HG03457 (cell line): ENCODE results near the gene HS6ST1.
A peak's percentile ranks its signal among the peaks of the same experiment; 100 is the strongest.

Experiments used
- ATAC-seq: cut with Tn5 transposase; IDR thresholded peaks from one replicate; pipeline ENCODE4 v1.9.1; 2021; ENCODE audit warnings: moderate number of reproducible peaks; ENCODE audit not compliant: unreplicated experiment

HS6ST1 gene, protein sequence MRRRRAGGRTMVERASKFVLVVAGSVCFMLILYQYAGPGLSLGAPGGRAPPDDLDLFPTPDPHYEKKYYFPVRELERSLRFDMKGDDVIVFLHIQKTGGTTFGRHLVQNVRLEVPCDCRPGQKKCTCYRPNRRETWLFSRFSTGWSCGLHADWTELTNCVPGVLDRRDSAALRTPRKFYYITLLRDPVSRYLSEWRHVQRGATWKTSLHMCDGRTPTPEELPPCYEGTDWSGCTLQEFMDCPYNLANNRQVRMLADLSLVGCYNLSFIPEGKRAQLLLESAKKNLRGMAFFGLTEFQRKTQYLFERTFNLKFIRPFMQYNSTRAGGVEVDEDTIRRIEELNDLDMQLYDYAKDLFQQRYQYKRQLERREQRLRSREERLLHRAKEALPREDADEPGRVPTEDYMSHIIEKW

DNA sequence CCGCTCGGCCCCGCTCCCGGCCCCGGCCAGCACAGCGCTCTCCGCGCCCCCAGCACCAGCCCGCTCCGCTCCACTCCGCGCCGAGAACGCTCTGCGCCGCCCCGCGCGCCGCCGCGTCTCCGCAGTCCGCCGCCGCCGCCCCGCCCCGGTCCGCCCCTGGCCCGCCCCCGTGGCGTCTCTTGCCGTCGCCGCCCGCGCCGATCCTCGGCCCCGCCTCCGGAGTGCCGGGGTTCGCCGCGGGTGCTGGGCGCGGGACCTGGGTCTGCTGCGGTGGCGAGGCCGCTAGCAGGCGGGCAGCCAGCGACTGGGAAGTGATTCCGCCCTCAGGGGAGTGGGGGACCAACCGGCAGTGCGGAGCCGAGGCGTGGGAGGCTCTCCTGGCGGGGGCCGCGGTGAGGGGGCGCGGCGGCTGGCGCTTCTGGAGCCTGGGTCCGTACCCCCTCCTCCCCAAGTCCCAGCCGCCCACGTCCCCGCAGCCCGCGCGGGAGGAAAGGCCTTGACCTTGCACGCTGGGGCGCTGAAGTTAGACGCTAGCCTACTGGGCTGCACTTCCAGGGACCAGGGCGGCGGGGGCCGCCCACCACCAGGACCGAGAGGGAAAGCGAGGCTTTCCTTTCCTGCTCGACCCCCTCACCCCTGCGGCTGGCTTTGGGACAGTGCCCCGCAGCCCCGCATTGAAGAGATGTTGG lies at the start of gene HS6ST1:
Gene HS6ST1, minus strand, starts transcription at position 93 of the 689 bp plus-strand sequence. CDS start 305 bp downstream, outside the sequence.
- peak; percentile 60 for ATAC-seq

DNA sequence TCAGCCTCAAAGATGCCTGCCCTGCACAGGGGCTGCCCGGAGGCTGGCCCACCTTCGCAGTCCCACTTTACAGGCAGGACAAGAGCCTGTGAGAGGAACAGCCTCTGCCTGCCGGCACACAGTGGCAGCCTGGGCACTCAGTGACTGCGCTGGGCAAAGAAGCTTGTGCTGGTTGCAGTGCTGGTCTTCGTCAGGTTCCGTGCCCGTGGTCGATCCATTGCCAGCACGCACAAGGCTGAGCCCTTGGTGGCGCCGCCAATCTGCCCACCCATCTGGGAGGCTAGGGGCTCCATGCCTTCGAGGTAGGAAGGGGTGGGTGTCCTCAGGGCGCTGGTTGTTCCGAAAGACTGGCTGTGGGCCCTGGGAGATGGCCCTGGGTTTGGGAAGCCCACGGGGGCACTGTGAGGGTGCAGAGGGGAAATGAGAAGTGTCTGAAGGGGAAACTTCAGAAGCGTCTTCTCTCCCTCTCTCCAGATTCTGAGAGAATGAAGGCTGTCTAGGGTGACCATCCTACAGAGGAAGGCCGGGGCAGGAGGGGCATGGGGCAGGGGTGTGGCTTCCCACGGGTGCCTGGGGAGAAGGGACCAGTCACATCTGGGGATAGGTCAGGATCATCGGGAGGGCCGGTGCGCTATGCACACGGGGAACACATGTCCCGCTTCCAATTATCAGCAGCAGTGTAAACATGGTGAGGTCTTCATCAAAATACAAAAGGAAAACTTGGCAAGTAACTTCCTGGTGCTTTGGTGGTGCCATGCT lies 49.1 kb upstream of the HS6ST1 start:
- no peak for ATAC-seq

DNA sequence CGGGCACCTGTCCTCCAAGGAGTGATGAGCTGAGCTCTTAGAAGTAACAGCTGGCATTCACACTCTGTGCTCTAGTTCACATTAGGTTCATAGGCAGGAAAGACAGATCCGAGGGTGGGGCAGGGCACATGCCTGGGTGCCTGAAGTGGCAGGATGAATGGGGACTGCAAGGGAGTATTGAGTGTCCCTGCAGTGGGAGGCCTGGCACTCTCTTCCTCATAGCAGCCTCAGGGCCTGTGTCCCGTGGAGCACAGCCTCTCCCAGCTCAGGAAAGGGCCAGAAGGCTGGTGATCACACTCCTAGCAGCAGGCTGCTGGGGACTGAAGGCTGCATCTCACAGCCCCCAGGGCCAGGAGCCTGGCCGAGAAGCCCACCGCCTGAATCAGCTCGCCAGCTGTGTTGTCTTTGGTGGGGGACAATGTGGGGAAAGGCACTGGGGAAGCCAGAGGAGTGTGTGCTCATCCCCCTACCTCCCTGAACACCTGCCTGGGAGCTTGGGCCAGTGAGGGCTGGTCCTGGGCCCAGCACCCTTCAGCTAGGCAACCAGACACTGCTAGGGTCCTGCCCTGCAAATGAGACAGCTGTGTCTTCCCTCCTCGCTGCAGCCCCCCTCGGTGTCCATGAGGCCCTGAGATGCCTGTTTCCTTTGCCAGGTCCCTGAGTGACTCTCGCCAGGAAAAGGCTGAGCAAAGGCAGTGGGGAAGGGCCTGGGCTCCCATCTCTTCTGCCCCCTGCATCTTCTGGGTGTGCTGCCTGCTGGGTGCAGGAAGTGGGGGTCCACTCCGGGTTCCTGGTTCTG lies 48.2 kb upstream of the HS6ST1 start:
- no peak for ATAC-seq

DNA sequence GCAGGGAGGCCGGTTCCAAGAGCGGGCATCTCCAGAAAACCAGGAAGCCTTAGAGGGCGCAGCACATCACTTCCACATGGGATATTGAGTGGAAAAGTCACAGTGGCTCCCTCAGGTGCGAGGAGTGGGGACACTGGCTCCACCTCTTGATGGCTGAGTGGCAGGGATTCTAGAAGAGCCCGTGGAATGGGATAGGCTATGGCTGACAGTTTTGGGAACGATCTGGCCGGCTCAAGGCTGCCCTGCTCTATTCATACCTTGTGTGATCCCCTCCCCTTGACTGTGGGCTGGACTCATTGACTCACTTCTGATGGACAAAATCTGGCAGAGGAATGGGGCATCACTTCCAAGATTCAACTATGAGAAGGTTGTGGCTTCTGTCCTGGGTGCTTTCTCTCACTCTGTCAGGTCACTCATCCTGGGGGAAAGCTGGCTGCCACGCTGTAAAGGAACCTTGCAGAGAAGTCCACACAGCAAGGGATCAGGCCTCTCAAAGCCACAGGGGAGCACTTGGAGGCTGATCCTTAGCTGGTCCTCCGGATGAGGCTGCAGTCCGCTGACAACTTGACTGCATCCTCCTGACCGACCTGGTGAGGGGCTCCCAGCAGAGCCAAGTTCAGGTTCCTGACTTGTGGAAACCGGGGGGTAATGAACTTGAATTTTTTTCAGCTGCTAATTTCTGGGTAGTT lies 46.7 kb upstream of the HS6ST1 start:
- no peak for ATAC-seq

DNA sequence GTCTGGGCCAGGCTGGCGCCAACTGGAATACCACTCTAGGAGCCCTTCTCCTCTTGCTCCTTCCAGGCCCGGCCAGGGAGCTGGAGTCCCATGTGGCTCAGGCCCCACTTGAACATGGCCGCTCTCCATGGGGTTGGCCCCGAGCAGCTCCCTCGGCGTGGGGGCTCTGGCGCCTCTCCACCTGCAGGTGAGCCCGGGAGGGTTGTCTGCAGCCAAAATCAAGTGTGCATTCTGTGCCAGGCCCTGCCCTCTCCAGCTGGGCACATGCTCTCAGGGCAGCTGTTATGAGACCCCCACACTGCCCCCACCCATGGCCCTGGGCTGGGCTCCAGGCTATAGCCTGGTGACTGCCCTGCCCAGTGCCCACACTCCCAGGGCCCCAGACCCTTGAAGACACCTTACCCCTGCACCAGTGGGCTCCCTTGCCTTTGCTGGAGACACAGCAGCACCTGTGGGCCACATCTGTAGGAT lies 45.8 kb upstream of the HS6ST1 start:
- ATAC-seq: no peak

DNA sequence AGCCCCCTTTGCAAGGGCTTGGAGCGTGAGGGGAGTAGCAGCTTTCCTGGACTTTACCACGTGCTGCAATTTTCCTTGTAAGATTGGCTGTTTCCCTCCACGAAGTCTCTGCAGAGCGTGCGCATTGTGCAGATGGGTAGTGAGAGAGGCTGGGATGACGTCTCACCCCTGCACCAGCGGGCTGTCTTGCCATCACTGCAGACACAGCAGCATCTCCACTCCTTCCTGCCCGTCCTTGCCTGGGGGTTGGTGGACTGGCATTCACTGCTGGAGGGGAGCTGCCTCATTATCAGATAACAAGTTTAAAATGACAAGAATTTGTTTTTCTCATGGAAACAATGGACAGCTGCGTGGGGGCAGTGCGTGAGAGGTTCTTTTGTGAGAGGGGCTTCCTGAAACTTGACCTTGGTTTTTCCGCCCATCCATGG lies 45.3 kb upstream of the HS6ST1 start:
- no peak for ATAC-seq

DNA sequence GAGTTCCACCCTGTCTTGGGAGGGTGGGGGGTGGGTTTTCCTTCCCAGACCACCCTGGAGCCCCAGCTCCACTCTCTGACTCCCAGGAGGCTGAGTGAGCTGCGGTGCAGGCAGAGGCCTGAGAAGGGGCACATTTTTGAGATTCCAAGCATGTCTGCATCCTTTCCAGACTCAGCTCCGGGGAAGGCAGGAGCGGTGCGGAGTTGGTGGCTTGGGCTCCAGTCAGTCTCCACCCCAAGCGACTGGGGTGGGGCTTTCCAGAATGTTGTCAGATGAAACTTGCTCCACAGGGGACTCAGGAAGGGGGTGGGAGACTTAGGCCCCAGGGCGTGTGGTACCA lies 44.2 kb upstream of the HS6ST1 start:
- no peak for ATAC-seq

DNA sequence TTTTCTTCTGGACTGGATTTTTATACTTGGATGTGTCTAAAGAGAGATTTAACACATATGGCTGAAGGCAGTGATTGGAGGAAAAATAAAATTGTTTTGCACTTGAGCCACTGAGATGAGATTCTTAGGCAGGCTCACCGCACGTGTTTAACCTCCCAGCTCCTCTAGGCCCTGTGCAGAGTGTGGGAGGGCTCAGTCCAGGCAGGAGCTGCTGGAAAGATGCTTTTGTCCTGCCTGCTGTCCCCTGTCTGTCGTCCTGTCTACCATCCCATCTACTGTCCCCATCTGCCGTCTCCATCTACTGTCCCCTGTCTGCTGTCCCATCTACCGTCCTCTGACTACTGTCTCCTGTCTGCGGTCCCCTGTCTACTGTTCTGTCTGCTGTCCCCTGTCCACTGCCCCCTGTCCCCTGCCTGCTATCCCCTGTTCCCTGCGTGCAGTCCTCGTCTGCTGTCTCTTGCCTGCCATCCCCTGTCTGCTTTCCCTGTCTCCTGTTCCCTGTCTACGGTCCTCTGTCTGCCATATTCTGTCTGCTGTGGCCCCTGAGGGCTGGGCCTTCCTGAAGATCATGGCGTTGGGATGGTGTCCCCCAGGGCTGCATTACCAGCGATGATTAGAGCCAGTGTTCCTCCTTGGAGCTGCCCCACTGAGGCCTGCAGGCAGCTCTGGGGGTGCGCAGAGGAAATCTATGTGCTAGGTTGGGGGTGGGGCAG lies 43.7 kb upstream of the HS6ST1 start:
- ATAC-seq: no peak

DNA sequence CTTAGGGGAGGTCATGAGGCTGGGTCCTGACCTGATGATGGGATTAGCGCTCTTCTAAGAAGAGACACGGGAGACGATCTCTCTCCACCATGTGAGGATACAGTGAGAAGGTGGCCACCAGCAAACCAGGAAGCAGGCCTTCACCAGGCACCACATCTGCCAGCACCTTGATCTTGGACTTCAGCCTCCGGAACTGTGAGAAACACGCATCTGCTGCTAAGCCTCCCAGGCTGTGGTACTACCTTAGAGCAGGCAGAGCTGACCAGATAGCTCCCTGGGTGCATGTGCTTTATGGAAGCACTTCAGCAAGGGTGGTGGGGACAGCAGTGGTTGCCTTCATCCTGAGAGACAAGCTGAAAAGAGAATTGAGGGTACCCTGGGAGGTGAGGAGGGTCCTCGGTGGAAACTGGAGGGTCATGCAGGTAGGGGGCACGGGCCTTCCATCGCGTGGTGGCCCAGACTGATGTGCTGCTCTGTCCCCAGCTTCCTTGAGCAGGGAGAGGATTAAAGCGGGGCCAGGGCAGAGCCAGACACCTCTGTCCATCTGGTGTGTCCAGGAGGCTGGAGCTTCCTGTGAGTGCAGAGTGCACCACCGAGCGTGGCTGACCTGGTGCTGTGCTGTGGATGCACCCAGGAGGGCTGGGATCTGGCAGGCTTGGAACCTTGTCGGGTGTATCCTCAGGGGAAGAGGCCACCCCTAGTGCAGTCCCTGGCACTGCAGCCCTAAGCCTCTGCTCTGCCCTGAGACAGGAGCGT lies 42.9 kb upstream of the HS6ST1 start:
- ATAC-seq: no peak

DNA sequence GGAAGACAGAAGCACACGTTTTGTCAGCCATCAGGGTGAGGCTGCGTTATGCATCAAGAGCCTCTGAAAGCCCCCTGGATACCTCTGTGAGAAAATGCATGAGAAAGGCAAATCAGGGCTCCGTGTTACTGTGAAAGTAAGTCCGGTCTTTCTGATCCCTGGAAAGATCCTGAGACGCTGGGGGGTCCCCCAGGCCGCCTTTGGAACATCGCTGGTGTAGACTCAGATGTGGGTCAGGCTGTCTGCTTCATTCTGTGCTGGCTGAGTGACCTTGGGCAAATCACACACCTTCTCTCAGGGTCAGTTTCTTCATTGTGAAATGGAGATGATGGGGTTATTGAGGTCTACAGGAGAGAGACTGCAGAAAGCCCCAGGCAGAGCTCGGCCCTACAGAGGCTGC lies 42.0 kb upstream of the HS6ST1 start:
- ATAC-seq: no peak

DNA sequence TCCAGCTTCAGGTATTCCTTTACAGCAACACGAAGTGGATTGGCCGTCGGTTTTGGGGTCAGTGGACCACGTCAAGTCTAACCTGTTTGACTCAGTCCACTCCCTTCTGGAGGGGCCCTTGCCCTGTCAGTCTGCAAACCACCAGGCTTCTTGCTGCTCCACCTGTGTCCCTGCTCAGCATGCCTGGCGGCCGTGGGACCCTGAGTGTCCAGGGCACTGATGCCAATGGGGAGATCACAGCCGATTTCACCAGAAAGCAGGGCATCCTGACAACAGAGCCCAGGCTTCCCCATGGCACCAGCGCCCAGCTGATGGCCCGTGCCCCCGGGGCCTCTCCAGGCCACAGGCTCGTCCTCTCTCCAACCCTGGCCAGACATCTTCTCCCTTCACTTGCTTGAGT lies 41.2 kb upstream of the HS6ST1 start:
- no peak for ATAC-seq

DNA sequence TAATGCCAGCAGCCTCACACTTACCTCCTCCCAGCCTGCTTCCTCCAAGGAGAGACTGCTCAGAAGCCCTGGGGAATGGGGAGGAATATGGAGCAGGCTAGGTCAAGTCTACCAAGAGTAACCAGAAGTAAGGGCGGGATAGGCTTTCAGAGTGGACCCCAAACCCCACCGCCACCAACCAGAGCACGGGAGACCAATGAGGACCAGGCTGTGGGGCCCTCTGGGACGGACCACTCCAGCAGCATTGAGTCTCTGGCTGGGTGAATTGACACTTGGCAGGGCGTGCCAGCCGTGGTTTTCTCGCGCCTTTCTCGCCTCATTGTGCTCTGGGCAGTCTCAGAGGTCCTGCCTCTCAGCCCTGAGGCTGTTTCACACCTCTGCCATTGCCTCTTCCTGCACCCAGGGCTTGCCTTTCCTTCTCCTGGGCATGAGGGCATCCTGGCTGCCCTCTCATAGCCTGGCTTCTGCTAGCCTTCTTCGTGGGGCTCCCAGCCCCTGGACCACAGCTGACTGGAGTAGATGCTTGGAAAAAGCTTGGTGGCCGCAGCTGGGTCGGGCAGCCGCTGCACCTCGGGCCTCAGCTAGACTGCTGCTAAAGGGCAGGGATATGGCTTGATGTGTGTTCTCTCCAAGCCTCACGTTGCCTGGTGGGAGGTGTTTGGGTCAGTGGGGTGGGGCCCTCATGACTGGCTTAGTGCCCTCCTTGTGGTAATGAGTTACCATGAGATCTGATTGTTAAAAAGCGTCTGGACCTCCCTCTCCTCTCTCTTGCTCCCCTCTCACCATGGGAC lies 40.5 kb upstream of the HS6ST1 start:
- no peak for ATAC-seq

DNA sequence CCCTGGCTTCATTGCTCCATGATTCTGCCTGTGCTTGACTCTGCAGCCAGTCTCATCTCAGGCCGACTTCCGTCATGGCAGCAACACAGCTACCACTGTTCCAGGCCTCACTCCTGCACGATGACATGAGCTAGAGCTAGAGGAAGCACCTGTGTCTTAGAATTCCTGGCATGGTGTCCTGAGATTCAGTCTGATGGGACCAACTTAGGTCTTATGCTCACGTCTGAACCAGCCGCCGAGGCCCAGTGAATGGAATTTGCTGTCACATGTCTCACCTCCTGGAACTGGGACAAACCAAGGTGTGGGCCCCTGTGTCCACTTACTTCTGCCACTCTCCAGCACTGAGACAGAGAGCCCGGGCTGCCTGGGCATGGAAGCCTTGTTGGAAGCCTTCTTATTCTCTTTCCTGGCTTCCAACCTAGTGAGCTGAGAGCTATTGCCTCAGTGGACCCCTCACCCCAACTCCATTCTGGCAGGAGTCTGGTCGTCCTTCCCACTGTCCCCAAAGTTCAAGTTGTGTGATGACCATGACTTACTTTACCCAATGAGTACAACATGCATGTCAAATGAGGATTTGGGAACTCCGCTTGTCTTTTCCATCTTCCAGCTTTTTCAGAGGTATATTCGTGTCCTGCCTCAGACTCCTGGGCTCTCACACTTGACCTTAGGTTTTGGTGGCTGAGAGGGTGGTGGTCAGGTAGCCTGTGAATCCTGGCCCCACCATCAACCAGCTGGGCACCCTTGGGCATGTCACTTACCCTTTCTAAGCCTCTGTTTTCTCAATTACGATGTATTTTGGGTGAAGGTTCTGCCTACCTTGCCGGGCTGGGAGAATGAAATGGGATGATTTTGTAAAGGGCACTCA lies 39.1 kb upstream of the HS6ST1 start:
- ATAC-seq: no peak

DNA sequence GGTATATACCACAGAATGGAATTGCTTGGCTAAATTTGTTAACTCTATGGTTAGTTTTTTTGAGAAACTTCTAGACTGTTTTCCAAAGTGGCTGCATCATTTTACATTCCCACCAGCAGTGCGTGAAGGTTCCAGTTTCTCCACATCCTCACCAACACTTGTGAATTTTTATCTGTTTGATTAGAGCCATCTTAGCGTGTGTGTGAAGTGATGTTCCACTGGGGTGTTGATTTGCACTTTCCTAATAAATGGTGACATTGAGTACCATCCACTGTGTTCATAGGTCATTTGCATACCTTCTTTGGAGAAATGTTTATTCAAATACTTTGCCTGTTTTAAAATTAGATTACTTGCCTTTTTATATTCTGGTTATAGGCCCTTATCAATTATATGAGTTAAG lies 37.5 kb upstream of the HS6ST1 start:
- no peak for ATAC-seq

DNA sequence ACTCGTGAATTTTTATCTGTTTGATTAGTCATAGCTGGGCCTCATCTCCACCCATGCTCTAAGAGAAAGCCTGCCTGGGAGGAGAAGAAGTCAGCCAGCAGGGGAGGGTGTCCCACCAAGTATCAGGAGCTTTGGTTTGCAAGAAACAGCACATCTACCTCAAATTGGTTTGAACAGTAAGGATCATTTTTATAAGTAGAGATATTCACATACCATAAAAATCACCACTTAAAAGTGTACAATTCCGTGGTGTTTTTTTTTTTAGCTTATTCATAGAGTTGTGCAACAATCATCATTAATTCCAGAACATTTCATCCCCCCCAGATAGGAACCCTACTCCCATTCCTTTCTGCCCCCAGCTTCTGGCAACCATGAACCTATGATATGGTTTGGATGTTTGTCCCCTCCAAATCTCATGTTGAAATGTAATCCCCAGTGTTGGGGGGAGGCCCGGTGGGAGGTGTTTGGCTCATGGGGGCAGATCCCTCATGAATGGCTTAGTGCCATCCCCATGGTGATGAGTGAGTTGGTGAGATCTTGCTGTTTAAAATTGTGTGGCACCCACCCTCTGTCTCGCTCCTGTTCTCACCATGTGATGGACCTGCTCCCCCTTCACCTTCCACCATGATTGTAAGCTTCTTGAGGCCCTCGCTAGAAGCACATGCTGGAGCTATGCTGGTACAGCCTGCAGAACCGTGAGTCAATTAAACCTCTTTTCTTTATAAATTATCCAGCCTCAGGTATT lies 36.2 kb upstream of the HS6ST1 start:
- no peak for ATAC-seq

DNA sequence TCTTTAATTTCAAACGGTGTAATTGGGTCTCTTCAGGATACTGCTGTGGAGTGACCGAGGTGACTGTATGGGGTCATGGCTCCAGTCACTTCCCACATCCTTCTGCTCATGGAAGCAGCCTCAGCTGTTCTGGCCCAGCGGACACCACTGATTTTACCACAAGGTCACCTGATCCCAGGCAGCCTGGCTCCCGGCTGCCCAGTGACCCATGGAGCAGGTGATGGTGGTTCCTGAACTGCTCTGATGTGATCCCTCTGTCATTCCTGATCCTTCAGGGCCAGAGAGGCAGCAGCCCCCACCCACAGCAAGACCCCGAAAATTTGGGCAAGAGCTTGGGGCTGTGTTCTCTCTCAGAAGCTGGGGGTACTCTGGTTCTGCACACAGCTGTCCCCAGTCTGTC lies 35.5 kb upstream of the HS6ST1 start:
- ATAC-seq: no peak
